DOHH2 (cell line): ENCODE measurements around the gene KCNK15.

ENCODE experiments used
- CTCF ChIP-seq: fragments of 200-600 bp; sonication (generic); IDR thresholded peaks from one replicate; pipeline ENCODE4 v1.5.1; 2014; ENCODE audit warnings: antibody characterized with exemption, mild to moderate bottlenecking, low read depth, low read length; ENCODE audit not compliant: poor library complexity, severe bottlenecking
- EZH2phosphoT487 ChIP-seq: fragments of 200-600 bp; sonication (generic); IDR thresholded peaks from 2 replicates; pipeline ENCODE4 v1.6.1; 2017; ENCODE audit warnings: borderline replicate concordance, mild to moderate bottlenecking, antibody characterized with exemption, low read length, moderate library complexity, mixed read lengths

GRCh38 chr20:44781118-44781517 lies 35.5 kb downstream of the KCNK15 start:
- TF ChIP-seq CTCF (no peak), EZH2phosphoT487 (no peak)
